DLD1 (cell line): Measurements from ENCODE around the gene SAPCD1.
"Not testable (repeated sequence)": the region's sequence is repeated elsewhere in the genome, so short reads cannot be mapped to it uniquely, and the experiment has no call there.

Experiments used
- in situ Hi-C: cut with HindIII; loops from 2 replicates; pipeline ENCODE4 v1.10.0; 2017; ENCODE audit warnings: low sequenced_read_pairs

SAPCD1 gene

GRCh38 chr6:31794866-31795615, 32.6 kb downstream of the SAPCD1 start:
- in situ Hi-C loops = no loop called here

- in situ Hi-C loops = no loop called here
These were observed 33.3 kb downstream of the SAPCD1 start, which contains the start of gene VARS1 for GRCh38 chr6:31795616-31796298. Gene VARS1, minus strand, starts transcription at chr6:31795752. Its CDS starts 535 bp downstream, at chr6:31795217.

- in situ Hi-C loops = no loop called here
These were observed 34.5 kb downstream of the SAPCD1 start for GRCh38 chr6:31796993-31797385.

- in situ Hi-C loops = no loop called here
These were observed 35.1 kb downstream of the SAPCD1 start for GRCh38 chr6:31797588-31797987.

GRCh38 chr6:31799781-31800180, 37.3 kb downstream of the SAPCD1 start:
- in situ Hi-C loops = no loop called here

GRCh38 chr6:31801031-31801927, 38.8 kb downstream of the SAPCD1 start:
- in situ Hi-C loops = not testable (repeated sequence)

GRCh38 chr6:31805939-31806469, 43.5 kb downstream of the SAPCD1 start:
- in situ Hi-C loops = no loop called here

GRCh38 chr6:31806470-31807272, 44.2 kb downstream of the SAPCD1 start, which contains the start of gene LSM2:
Gene LSM2, minus strand, starts transcription at chr6:31806966. Its CDS starts 209 bp downstream, at chr6:31806757.
- in situ Hi-C loops = no loop called here

GRCh38 chr6:31808599-31808998, 46.1 kb downstream of the SAPCD1 start:
- in situ Hi-C loops = not testable (repeated sequence)

GRCh38 chr6:31811645-31812044, 49.2 kb downstream of the SAPCD1 start:
- in situ Hi-C loops = no loop called here

GRCh38 chr6:31813465-31813849, 51.0 kb downstream of the SAPCD1 start:
- in situ Hi-C loops = no loop called here
